Fibroblast of pulmonary artery (primary cell): Measurements from ENCODE around the gene ZNF296.

Experiments used
- DNase-seq: peaks from one replicate; pipeline ENCODE4 v3.0.0-alpha.2; 2010; ENCODE audit warnings: low read depth
- H3K4me3 ChIP-seq: replicated peaks from 2 replicates; pipeline ENCODE4 v1.5.1; 2011; ENCODE audit warnings: low read depth, mild to moderate bottlenecking, control low read depth, low read length, moderate library complexity
- CTCF ChIP-seq: IDR thresholded peaks from 2 replicates; pipeline ENCODE4 v1.5.1; 2011; ENCODE audit warnings: mild to moderate bottlenecking, control low read depth, low read length, inconsistent platforms; ENCODE audit errors: missing control alignments

The ZNF296 gene

DNA sequence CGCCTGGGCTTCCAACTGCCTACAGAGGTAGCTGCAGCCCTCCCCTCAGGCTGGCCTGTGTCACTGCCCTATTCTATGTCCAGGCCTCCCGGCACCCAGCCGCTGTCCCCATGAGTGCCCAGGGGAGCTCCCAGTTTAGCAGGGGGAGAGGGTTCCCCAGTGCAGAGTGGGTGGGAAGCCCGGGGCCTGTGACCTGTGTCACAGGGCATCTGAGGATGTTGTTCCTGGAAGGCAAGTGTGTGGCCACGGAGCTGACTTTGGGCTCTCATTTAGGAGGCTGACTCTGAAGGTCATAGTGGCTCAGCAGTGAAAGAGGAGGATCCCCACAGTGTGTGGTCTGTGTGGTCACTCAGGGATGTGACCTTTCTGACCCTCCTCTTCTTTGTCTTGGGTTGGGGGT lies 41.8 kb upstream of the ZNF296 start:
- no peak overlapping the region for H3K4me3 ChIP-seq
- DNase-seq = no peak
- TF ChIP-seq CTCF = no peak

DNA sequence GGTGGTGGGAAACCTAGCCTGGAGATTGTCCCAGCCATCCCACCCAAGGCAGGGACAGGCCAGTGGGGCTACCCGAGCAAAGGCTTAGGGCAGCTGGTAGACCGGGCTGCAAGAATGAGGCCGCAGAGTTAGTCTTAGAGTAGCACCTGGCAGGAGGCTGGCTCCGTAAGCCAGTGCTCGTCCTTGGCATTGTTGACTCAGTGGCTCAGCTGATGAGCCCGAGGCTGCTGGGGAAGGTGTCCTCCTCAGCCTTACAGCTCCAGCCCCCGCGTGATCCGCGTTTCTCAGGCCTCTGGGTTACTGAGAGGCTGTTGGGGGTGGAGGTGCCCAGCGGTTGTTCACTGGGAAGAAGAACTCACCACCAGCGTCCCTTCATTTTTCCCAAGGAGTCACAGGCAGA lies 41.4 kb upstream of the ZNF296 start:
- TF ChIP-seq CTCF = no peak
- no peak for DNase-seq
- no peak overlapping the region for H3K4me3 ChIP-seq

DNA sequence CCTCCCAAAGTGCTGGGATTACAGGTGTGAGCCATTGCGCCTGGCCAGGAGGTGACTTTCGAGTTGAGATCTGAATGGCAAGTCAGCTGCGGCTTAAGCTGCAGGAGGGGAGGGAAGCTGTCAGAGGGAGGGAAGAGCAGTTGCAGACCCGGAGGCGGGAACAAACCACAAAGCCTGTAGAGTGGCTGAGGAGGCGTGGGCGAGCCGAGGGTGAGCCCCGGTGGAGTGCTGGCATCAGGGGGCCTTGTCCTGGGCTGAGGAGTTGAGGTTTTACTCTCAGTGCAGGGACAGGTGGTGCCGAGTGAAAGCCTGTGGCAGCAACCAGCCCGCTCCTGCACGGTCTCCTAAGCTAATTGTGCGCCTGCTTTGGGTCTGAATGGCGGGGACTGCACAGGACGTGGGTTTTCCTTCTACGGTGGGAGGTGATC lies 40.9 kb upstream of the ZNF296 start:
- DNase-seq = no peak
- no peak for TF ChIP-seq CTCF
- H3K4me3 ChIP-seq = no peak overlapping the region

DNA sequence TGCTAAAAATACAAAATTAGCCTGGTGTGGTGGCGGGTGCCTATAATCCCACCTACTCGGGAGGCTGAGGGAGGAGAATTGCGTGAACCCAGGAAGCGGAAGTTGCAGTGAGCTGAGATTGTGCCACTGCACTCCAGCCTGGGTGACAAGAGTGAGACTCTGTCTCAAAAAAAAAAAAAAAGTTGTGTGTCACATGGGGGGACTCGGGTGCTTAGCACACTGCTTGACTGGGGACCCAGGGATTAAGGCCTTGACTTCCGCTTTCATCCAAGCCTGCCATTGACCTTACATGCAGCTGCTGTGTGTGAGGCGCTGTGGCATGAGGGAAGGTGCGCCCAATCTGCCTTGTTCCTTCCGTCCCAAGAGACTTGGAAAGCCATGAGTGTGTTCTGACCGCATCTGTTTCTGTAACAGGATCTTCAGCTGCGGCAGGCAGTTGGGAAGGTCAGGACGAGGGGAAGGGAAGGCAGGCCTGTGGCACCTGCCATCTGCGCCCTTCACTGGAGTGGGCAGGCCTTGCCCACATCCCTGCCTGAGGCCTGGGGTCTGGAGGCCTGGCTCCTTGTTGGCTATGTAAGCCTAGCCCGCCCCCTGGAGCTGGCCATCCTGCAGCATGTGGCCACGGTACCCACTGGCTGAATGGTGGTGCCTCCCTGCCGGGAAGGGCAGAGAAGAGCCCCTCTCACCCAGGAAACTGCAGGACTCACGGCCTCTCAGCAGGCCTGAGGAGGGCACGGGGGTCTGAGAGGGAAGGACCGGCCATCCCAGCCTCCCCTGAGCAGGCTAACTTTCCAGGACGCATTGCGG lies 39.7 kb upstream of the ZNF296 start:
- H3K4me3 ChIP-seq = no peak overlapping the region
- no peak for TF ChIP-seq CTCF
- no peak for DNase-seq

DNA sequence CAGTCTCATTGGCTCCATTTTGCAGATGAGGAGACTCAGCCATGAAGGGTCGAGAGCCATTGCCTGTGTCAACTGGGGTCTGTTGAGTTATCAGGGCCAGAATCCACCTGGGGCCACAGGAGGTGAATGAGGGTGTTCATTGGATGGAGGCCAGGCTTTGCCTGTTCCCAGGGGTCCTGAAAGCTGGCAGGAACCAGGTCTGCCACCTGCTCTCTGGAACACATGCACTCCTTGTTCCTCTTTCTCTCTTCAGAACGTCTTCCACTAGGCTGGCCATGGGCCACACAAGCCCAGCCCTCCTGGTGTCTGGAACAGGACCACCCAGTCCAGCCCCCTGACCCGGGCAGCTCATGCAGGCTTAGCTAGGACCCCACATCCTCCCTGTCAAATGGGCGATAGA lies 37.8 kb upstream of the ZNF296 start:
- DNase-seq = no peak
- TF ChIP-seq CTCF = no peak
- no peak overlapping the region for H3K4me3 ChIP-seq

DNA sequence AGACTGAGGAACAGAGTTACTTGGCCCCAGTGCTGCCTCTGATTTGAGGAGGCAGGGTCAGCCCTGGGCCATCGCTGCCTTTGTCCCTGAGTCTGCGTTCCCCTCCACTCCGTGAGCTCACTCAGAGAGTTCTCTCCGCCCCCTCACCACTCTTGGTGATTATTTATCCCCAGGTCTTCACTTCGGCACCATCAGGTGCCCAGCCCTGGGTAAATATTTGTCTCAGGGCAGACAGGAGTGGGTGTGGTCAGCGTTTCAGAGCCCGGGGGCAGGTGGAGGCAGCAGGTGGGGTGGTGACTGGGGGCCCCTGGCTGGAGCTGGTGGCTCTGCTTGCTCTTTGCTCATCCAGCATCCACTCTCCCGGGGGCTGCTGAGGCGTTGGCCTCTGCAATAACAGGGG lies 37.4 kb upstream of the ZNF296 start:
- TF ChIP-seq CTCF = no peak
- no peak overlapping the region for H3K4me3 ChIP-seq
- no peak for DNase-seq

GRCh38 chr19:45112111-45112827 lies 36.0 kb upstream of the ZNF296 start:
- TF ChIP-seq CTCF = no peak
- no peak for DNase-seq
- H3K4me3 ChIP-seq = no peak overlapping the region
